22Rv1 (cell line): ENCODE measurements around the gene MAMDC2.

Experiments used
- CTCF ChIP-seq: fragments of 450-650 bp; IDR thresholded peaks from 2 replicates; pipeline ENCODE4 v1.5.1; 2017; ENCODE audit warnings: mild to moderate bottlenecking
- ZFX ChIP-seq: fragments of 450-650 bp; IDR thresholded peaks from 2 replicates; pipeline ENCODE4 v1.6.1; 2017; ENCODE audit warnings: antibody characterized with exemption, borderline replicate concordance

GRCh38 chr9:70042461-70043215 is 1.0 kb upstream of the MAMDC2 start:
- TF ChIP-seq CTCF (no peak), ZFX (no peak)
